WTC11 (cell line): ENCODE data around the gene CHST11. TPM values are rescaled to one million over a fixed set of nuclear protein-coding genes. Genes with fewer than 3 reads are reported as not detected.
A peak's percentile ranks its signal among the peaks of the same experiment; 100 is the strongest.

Experiments
- ATAC-seq: fragments of 200-7000 bp; cut with Tn5 transposase; 2 replicates; pipeline ENCODE4 v1.10.0; 2021; ENCODE audit warnings: mild to moderate bottlenecking, moderate library complexity
- CTCF ChIA-PET: fragments of 300-600 bp; sonication (Branson Sonifier 250); formaldehyde crosslinking; loops from one replicate; lab custom pipeline; 2021; ENCODE audit warnings: antibody characterized with exemption; lab: Charles Lee
- POLR2A ChIA-PET: fragments of 350-600 bp; sonication (Branson Sonifier 250); formaldehyde crosslinking; loops from one replicate; lab custom pipeline; 2021; ENCODE audit warnings: antibody characterized with exemption; lab: Charles Lee
- DNase-seq: peaks from one replicate; pipeline ENCODE4 v3.0.0; 2021; ENCODE audit warnings: low spot score
- H3K27ac Mint-ChIP-seq: 2 replicates; pipeline ENCODE4 v1.8.0; 2021; ENCODE audit warnings: mixed read lengths
- H3K27me3 Mint-ChIP-seq: 2 replicates; pipeline ENCODE4 v1.8.0; 2021; ENCODE audit warnings: low read depth, mild to moderate bottlenecking, moderate library complexity, mixed read lengths
- H3K36me3 Mint-ChIP-seq: 2 replicates; pipeline ENCODE4 v1.8.0; 2021; ENCODE audit warnings: mixed read lengths
- H3K4me1 Mint-ChIP-seq: 2 replicates; pipeline ENCODE4 v1.8.0; 2022; ENCODE audit warnings: mixed read lengths
- H3K4me3 Mint-ChIP-seq: 2 replicates; pipeline ENCODE4 v1.8.0; 2021; ENCODE audit warnings: mild to moderate bottlenecking, moderate library complexity, mixed read lengths
- H3K9me3 Mint-ChIP-seq: 2 replicates; pipeline ENCODE4 v1.8.0; 2021; ENCODE audit warnings: mixed read lengths
- ESRRA ChIP-seq: sonication (generic); formaldehyde crosslinking; IDR thresholded peaks from 2 replicates; pipeline ENCODE4 v1.8.1; 2022; ENCODE audit warnings: mild to moderate bottlenecking, missing genetic modification reagents, borderline replicate concordance
- ETV6 ChIP-seq: sonication (generic); formaldehyde crosslinking; IDR thresholded peaks from 2 replicates; pipeline ENCODE4 v1.8.1; 2022; ENCODE audit warnings: mild to moderate bottlenecking, missing genetic modification reagents
- FOXK1 ChIP-seq: sonication (generic); formaldehyde crosslinking; IDR thresholded peaks from 2 replicates; pipeline ENCODE4 v1.8.0; 2022; ENCODE audit warnings: mild to moderate bottlenecking, moderate library complexity, missing genetic modification reagents
- GABPB1 ChIP-seq: sonication (generic); formaldehyde crosslinking; IDR thresholded peaks from 2 replicates; pipeline ENCODE4 v1.8.1; 2023; ENCODE audit warnings: mild to moderate bottlenecking, missing genetic modification reagents
- GTF2I ChIP-seq: fragments of 250-450 bp; sonication (Bioruptor Pico); conservative IDR thresholded peaks from 2 replicates; pipeline ENCODE4 v1.4.0; 2021; ENCODE audit warnings: mild to moderate bottlenecking
- IRF2 ChIP-seq: sonication (generic); formaldehyde crosslinking; IDR thresholded peaks from 2 replicates; pipeline ENCODE4 v1.8.0; 2022; ENCODE audit warnings: low read depth, missing genetic modification reagents, borderline replicate concordance
- NFE2L1 ChIP-seq: sonication (generic); formaldehyde crosslinking; IDR thresholded peaks from 2 replicates; pipeline ENCODE4 v1.8.1; 2023; ENCODE audit warnings: missing genetic modification reagents
- SMAD4 ChIP-seq: sonication (generic); formaldehyde crosslinking; IDR thresholded peaks from 2 replicates; pipeline ENCODE4 v1.8.0; 2022; ENCODE audit warnings: mild to moderate bottlenecking, missing genetic modification reagents
- SOX15 ChIP-seq: fragments of 250-450 bp; sonication (Bioruptor Pico); IDR thresholded peaks from 2 replicates; pipeline ENCODE4 v1.9.0; 2021; ENCODE audit warnings: mild to moderate bottlenecking
- ZNF121 ChIP-seq: sonication (generic); formaldehyde crosslinking; IDR thresholded peaks from 2 replicates; pipeline ENCODE4 v1.8.0; 2023; ENCODE audit warnings: missing genetic modification reagents
- ZNF232 ChIP-seq: sonication (generic); formaldehyde crosslinking; IDR thresholded peaks from 2 replicates; pipeline ENCODE4 v1.8.0; 2022; ENCODE audit warnings: mild to moderate bottlenecking, missing genetic modification reagents
- ZNF416 ChIP-seq: fragments of 250-450 bp; sonication (Bioruptor Pico); IDR thresholded peaks from 2 replicates; pipeline ENCODE4 v1.9.0; 2021; ENCODE audit warnings: mild to moderate bottlenecking, inconsistent platforms
- total RNA-seq: library from RNA; stranded (reverse); gene quantifications from 3 replicates; pipeline ENCODE4 v1.2.3, GENCODE V29; 2021
- TF ChIP-seq, protein P1 (sequence below): sonication (generic); formaldehyde crosslinking; IDR thresholded peaks from 2 replicates; pipeline ENCODE4 v1.8.0; 2023; ENCODE audit warnings: missing genetic modification reagents
- TF ChIP-seq, protein P2 (sequence below): sonication (generic); formaldehyde crosslinking; IDR thresholded peaks from 2 replicates; pipeline ENCODE4 v1.8.1; 2023; ENCODE audit warnings: mild to moderate bottlenecking, missing genetic modification reagents, moderate library complexity
- TF ChIP-seq, protein P3 (sequence below): sonication (generic); formaldehyde crosslinking; IDR thresholded peaks from 2 replicates; pipeline ENCODE4 v1.8.1; 2022; ENCODE audit warnings: mild to moderate bottlenecking, moderate library complexity, missing genetic modification reagents
- TF ChIP-seq, protein P4 (sequence below): sonication (generic); formaldehyde crosslinking; IDR thresholded peaks from 2 replicates; pipeline ENCODE4 v1.8.1; 2022; ENCODE audit warnings: missing genetic modification reagents, borderline replicate concordance
- TF ChIP-seq, protein P5 (sequence below): fragments of 250-450 bp; sonication (Bioruptor Pico); IDR thresholded peaks from 2 replicates; pipeline ENCODE4 v1.9.0; 2021; ENCODE audit warnings: mild to moderate bottlenecking, borderline replicate concordance
- TF ChIP-seq, protein P6 (sequence below): sonication (generic); formaldehyde crosslinking; IDR thresholded peaks from 2 replicates; pipeline ENCODE4 v1.8.0; 2022; ENCODE audit warnings: missing genetic modification reagents
- TF ChIP-seq, protein P7 (sequence below): sonication (generic); formaldehyde crosslinking; IDR thresholded peaks from 2 replicates; pipeline ENCODE4 v1.8.0; 2022; ENCODE audit warnings: mild to moderate bottlenecking, missing genetic modification reagents

The CHST11 gene
- total RNA-seq, 1 experiment from 2014 or later, result 24.2 TPM

DNA sequence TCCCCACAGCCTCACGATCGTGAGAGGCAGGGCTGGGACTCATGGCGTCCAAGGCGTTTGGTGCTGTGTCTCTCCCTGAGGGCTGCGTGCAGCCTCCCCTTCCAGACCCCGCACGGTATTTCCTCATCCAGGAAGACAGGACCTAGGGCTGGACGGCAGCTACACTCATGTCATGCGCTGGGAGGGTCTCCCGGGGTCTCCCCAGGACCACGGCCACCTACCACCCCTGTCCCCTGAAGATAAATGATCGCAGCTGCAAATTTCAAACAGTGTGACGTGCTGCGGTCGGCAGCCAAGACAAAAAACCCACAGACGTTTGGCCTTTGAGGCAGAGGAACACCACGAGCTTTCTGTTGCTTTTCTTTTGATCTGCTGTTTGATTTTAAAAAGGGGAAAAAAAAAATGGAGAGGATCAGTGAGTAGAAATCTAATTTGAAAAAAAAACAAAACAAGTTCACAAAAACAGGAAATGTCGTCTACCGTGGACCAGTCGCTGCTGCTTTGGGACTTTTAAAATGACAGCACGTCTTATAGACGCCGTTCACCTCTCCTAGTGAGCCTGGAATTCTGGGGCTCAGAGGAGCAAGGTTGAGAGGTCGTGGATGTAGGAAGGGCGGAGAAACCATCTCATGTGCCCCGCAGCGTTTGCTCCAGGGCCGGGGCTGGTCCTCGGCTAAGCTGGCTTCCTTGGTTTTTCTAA is 263.7 kb downstream of the CHST11 start:
- no peaks in the 10 kb centered on the region for H3K27me3 Mint-ChIP-seq
- H3K9me3 Mint-ChIP-seq, result no peaks in the 10 kb centered on the region
- ChIA-PET CTCF (no interaction called here), POLR2A (no interaction called here)
- peaks cover 45% of the 10 kb centered on the region for H3K4me1 Mint-ChIP-seq
- peak overlapping the region; percentile 13 for H3K27ac Mint-ChIP-seq
- no peaks in the 10 kb centered on the region for H3K36me3 Mint-ChIP-seq
- ATAC-seq, result no peak; the same call in 1 of the 2 replicates
- no peak overlapping the region for H3K4me3 Mint-ChIP-seq
- TF ChIP-seq ZNF416 (CRISPR knock-in tag) (no peak), ETV6 (CRISPR knock-in tag) (no peak), FOXK1 (CRISPR knock-in tag) (no peak), GABPB1 (CRISPR knock-in tag) (no peak), ZNF121 (no peak), SOX15 (CRISPR knock-in tag) (no peak)
- TF ChIP-seq, protein P1, sequence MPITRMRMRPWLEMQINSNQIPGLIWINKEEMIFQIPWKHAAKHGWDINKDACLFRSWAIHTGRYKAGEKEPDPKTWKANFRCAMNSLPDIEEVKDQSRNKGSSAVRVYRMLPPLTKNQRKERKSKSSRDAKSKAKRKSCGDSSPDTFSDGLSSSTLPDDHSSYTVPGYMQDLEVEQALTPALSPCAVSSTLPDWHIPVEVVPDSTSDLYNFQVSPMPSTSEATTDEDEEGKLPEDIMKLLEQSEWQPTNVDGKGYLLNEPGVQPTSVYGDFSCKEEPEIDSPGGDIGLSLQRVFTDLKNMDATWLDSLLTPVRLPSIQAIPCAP (CRISPR knock-in tag), result no peak
- TF ChIP-seq, protein P2, sequence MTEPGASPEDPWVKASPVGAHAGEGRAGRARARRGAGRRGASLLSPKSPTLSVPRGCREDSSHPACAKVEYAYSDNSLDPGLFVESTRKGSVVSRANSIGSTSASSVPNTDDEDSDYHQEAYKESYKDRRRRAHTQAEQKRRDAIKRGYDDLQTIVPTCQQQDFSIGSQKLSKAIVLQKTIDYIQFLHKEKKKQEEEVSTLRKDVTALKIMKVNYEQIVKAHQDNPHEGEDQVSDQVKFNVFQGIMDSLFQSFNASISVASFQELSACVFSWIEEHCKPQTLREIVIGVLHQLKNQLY (CRISPR knock-in tag), result no peak
- TF ChIP-seq, protein P3, sequence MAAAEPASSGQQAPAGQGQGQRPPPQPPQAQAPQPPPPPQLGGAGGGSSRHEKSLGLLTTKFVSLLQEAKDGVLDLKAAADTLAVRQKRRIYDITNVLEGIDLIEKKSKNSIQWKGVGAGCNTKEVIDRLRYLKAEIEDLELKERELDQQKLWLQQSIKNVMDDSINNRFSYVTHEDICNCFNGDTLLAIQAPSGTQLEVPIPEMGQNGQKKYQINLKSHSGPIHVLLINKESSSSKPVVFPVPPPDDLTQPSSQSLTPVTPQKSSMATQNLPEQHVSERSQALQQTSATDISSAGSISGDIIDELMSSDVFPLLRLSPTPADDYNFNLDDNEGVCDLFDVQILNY (CRISPR knock-in tag), result no peak
- TF ChIP-seq, protein P4, sequence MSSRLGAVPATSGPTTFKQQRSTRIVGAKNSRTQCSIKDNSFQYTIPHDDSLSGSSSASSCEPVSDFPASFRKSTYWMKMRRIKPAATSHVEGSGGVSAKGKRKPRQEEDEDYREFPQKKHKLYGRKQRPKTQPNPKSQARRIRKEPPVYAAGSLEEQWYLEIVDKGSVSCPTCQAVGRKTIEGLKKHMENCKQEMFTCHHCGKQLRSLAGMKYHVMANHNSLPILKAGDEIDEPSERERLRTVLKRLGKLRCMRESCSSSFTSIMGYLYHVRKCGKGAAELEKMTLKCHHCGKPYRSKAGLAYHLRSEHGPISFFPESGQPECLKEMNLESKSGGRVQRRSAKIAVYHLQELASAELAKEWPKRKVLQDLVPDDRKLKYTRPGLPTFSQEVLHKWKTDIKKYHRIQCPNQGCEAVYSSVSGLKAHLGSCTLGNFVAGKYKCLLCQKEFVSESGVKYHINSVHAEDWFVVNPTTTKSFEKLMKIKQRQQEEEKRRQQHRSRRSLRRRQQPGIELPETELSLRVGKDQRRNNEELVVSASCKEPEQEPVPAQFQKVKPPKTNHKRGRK (CRISPR knock-in tag), result no peak
- TF ChIP-seq, protein P5, sequence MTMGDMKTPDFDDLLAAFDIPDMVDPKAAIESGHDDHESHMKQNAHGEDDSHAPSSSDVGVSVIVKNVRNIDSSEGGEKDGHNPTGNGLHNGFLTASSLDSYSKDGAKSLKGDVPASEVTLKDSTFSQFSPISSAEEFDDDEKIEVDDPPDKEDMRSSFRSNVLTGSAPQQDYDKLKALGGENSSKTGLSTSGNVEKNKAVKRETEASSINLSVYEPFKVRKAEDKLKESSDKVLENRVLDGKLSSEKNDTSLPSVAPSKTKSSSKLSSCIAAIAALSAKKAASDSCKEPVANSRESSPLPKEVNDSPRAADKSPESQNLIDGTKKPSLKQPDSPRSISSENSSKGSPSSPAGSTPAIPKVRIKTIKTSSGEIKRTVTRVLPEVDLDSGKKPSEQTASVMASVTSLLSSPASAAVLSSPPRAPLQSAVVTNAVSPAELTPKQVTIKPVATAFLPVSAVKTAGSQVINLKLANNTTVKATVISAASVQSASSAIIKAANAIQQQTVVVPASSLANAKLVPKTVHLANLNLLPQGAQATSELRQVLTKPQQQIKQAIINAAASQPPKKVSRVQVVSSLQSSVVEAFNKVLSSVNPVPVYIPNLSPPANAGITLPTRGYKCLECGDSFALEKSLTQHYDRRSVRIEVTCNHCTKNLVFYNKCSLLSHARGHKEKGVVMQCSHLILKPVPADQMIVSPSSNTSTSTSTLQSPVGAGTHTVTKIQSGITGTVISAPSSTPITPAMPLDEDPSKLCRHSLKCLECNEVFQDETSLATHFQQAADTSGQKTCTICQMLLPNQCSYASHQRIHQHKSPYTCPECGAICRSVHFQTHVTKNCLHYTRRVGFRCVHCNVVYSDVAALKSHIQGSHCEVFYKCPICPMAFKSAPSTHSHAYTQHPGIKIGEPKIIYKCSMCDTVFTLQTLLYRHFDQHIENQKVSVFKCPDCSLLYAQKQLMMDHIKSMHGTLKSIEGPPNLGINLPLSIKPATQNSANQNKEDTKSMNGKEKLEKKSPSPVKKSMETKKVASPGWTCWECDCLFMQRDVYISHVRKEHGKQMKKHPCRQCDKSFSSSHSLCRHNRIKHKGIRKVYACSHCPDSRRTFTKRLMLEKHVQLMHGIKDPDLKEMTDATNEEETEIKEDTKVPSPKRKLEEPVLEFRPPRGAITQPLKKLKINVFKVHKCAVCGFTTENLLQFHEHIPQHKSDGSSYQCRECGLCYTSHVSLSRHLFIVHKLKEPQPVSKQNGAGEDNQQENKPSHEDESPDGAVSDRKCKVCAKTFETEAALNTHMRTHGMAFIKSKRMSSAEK (CRISPR knock-in tag), result no peak
- DNase-seq, result no peak

DNA sequence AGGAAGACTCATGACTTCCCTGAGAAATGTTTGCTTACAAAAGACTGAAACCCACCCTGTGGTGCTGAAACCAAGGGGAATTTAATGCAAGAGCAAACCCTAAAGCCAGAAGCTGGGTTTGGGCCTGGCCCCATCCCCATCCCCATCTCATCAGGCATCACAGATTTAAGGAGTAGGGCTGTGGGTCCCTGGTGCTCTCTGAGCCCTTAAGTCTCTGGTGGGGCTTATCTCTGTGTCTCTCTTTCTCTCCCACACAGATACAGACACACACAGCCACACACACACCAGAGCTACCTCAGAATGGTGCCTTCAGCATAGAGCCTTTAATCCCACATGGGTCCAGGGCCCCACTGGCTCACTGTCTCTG is 264.3 kb downstream of the CHST11 start:
- ATAC-seq, result no peak
- Mint-ChIP-seq H3K27ac (peak overlapping the region; percentile 80), H3K36me3 (no peaks in the 10 kb centered on the region)
- ChIA-PET POLR2A (no interaction called here), CTCF (no interaction called here)
- TF ChIP-seq NFE2L1 (CRISPR knock-in tag) (no peak), ESRRA (no peak), SMAD4 (no peak), GABPB1 (CRISPR knock-in tag) (no peak), GTF2I (CRISPR knock-in tag) (no peak), IRF2 (CRISPR knock-in tag) (no peak), ZNF232 (CRISPR knock-in tag) (no peak), FOXK1 (CRISPR knock-in tag) (no peak)
- TF ChIP-seq, protein P6, sequence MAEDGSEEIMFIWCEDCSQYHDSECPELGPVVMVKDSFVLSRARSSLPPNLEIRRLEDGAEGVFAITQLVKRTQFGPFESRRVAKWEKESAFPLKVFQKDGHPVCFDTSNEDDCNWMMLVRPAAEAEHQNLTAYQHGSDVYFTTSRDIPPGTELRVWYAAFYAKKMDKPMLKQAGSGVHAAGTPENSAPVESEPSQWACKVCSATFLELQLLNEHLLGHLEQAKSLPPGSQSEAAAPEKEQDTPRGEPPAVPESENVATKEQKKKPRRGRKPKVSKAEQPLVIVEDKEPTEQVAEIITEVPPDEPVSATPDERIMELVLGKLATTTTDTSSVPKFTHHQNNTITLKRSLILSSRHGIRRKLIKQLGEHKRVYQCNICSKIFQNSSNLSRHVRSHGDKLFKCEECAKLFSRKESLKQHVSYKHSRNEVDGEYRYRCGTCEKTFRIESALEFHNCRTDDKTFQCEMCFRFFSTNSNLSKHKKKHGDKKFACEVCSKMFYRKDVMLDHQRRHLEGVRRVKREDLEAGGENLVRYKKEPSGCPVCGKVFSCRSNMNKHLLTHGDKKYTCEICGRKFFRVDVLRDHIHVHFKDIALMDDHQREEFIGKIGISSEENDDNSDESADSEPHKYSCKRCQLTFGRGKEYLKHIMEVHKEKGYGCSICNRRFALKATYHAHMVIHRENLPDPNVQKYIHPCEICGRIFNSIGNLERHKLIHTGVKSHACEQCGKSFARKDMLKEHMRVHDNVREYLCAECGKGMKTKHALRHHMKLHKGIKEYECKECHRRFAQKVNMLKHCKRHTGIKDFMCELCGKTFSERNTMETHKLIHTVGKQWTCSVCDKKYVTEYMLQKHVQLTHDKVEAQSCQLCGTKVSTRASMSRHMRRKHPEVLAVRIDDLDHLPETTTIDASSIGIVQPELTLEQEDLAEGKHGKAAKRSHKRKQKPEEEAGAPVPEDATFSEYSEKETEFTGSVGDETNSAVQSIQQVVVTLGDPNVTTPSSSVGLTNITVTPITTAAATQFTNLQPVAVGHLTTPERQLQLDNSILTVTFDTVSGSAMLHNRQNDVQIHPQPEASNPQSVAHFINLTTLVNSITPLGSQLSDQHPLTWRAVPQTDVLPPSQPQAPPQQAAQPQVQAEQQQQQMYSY (CRISPR knock-in tag), result no peak
- TF ChIP-seq, protein P7, sequence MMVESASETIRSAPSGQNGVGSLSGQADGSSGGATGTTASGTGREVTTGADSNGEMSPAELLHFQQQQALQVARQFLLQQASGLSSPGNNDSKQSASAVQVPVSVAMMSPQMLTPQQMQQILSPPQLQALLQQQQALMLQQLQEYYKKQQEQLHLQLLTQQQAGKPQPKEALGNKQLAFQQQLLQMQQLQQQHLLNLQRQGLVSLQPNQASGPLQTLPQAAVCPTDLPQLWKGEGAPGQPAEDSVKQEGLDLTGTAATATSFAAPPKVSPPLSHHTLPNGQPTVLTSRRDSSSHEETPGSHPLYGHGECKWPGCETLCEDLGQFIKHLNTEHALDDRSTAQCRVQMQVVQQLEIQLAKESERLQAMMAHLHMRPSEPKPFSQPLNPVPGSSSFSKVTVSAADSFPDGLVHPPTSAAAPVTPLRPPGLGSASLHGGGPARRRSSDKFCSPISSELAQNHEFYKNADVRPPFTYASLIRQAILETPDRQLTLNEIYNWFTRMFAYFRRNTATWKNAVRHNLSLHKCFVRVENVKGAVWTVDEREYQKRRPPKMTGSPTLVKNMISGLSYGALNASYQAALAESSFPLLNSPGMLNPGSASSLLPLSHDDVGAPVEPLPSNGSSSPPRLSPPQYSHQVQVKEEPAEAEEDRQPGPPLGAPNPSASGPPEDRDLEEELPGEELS (CRISPR knock-in tag), result no peak
- TF ChIP-seq, all 79 proteins: peak for 0
- Mint-ChIP-seq H3K4me3 (no peak overlapping the region), H3K4me1 (peaks cover 45% of the 10 kb centered on the region), H3K27me3 (no peaks in the 10 kb centered on the region), H3K9me3 (no peaks in the 10 kb centered on the region)
- no peak for DNase-seq
